ENCODE measurements around the gene TRAPPC10. TPM values are rescaled to one million over a fixed set of nuclear protein-coding genes. Genes with fewer than 3 reads are reported as not detected.

Gene TRAPPC10
- total RNA-seq, 4 donors from 2014 or later, result 17.8 to 58.1 (median 32.4) TPM

DNA sequence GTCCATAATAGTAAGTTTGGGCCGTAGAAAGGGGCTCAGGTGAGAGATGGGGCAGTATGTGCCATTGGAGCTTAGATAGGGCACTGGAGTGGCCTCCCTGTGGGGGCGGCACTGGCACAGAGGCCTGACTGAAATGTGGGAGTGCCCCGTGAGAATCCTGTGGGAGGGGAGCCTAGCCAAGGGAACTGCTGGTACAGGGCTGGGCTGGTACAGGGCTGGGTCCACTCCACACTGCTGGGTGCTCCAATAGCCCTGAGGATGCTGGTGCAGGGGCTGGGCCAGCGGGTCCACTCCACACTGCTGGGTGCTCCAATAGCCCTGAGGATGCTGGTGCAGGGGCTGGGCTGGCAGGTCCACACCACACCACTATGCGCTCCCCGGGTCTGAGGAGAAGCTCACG lies 50.3 kb downstream of the TRAPPC10 start:
- Histone ChIP-seq H3K4me3 (no peak overlapping the region), H3K36me3 (peaks cover 0 to 95% of the 10 kb centered on the region in 2 donors), H3K27ac (no peak overlapping the region), H3K9me3 (no peaks in the 10 kb centered on the region), H3K27me3 (no peaks in the 10 kb centered on the region), H3K4me1 (no peaks in the 10 kb centered on the region)
- ATAC-seq, result no peak
- 60 to 83% methylated on average over 2 to 3 of the region's 7 CpGs for WGBS, 2 donors (ENCODE audit: low coverage in 1 of 2)
- no peak for TF ChIP-seq POLR2A (IDR thresholded peaks at IDR 0.05)
- TF ChIP-seq POLR2AphosphoS5 (IDR thresholded peaks at IDR 0.05), result no peak
- TF ChIP-seq CTCF (IDR thresholded peaks at IDR 0.05), result no peak
- no peak for TF ChIP-seq EP300 (IDR thresholded peaks at IDR 0.05)

- ATAC-seq, result no peak
- H3K27me3 ChIP-seq, result no peaks in the 10 kb centered on the region
- H3K9me3 ChIP-seq, result no peaks in the 10 kb centered on the region
- TF ChIP-seq POLR2AphosphoS5 (IDR thresholded peaks at IDR 0.05) (no peak), CTCF (IDR thresholded peaks at IDR 0.05) (no peak), POLR2A (IDR thresholded peaks at IDR 0.05) (no peak), EP300 (IDR thresholded peaks at IDR 0.05) (no peak)
- 40 to 91% methylated on average over 1 to 14 of the region's 19 CpGs for WGBS, 2 donors (ENCODE audit: low coverage in 1 of 2)
- no peak overlapping the region for H3K27ac ChIP-seq
- no peaks in the 10 kb centered on the region for H3K4me1 ChIP-seq
- no peak overlapping the region for H3K4me3 ChIP-seq
- peaks cover 0 to 88% of the 10 kb centered on the region in 2 donors for H3K36me3 ChIP-seq
Observed at GRCh38 chr21:44063151-44063912, 51.2 kb downstream of the TRAPPC10 start.

- 87 to 94% methylated on average over 6 to 11 of the region's 13 CpGs for WGBS, 2 donors (ENCODE audit: low coverage in 1 of 2)
- no peak overlapping the region for H3K27ac ChIP-seq
- H3K27me3 ChIP-seq, result no peaks in the 10 kb centered on the region
- no peak for TF ChIP-seq POLR2AphosphoS5 (IDR thresholded peaks at IDR 0.05)
- no peak for TF ChIP-seq EP300 (IDR thresholded peaks at IDR 0.05)
- TF ChIP-seq POLR2A (IDR thresholded peaks at IDR 0.05), result no peak
- TF ChIP-seq CTCF (IDR thresholded peaks at IDR 0.05), result no peak
- H3K4me1 ChIP-seq, result no peaks in the 10 kb centered on the region
- H3K9me3 ChIP-seq, result no peaks in the 10 kb centered on the region
- no peak for ATAC-seq
- H3K4me3 ChIP-seq, result no peak overlapping the region
- peaks cover 0 to 83% of the 10 kb centered on the region in 2 donors for H3K36me3 ChIP-seq
Observed at GRCh38 chr21:44064852-44065403, 52.8 kb downstream of the TRAPPC10 start.

DNA sequence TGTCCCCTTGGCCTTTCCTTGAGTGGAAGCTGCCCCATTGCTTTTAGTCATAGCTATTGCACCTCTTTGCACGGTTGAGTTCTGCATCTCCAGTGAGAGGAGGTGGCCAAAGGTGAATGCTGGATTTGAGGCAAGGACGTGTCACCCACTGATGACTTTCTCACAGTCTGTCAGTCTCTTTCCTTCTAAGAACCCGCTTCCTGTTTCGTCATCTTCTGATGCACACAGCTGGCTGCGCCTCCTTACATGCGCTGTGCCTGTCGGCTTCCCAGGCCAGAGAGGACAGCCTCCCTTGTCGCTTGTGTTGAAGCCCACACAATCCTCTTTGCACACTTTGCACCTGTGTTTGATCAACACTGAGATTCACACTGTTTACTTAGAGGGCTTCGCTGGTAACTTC lies 53.3 kb downstream of the TRAPPC10 start:
- no peaks in the 10 kb centered on the region for H3K4me1 ChIP-seq
- H3K36me3 ChIP-seq, result peaks cover 0 to 82% of the 10 kb centered on the region in 2 donors

More for the DNA sequence above, 53.3 kb downstream of the TRAPPC10 start:
- no peak overlapping the region for H3K27ac ChIP-seq
- ATAC-seq, result no peak
- no peaks in the 10 kb centered on the region for H3K27me3 ChIP-seq
- WGBS, 2 donors (ENCODE audit: low coverage in 1 of 2), result 96 to 100% methylated on average over 3 to 9 of the region's 9 CpGs
- TF ChIP-seq POLR2A (IDR thresholded peaks at IDR 0.05), result no peak
- TF ChIP-seq EP300 (IDR thresholded peaks at IDR 0.05), result no peak
- TF ChIP-seq POLR2AphosphoS5 (IDR thresholded peaks at IDR 0.05), result no peak
- TF ChIP-seq CTCF (IDR thresholded peaks at IDR 0.05), result no peak
- H3K4me3 ChIP-seq, result no peak overlapping the region
- no peaks in the 10 kb centered on the region for H3K9me3 ChIP-seq
